CD4-positive, alpha-beta T cell treated with Interferon alpha-2 for 1 hour (primary cell): ENCODE results near the gene ITSN1.

Experiments
- DNase-seq, 2 donors: peaks; one replicate each; pipeline ENCODE4 v3.0.0-alpha.2; 2020 to 2022

The ITSN1 gene

DNA sequence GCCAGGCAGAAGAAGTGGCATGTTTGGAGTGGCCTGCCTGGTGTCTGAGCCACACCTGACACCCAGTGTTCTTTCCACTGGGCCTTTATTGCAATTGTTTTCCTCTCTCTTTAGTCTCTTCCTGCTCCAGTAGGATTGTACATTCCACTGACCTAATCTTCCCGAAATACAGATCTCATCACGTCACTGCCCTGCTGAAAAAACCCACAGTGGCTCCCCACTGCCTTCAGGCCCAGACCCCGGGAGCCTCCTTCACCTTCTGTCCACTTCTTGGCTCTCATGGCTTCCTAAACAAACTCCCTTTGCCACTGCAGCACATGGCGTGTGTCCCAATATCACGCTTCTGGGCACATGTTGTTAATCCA, 298.6 kb downstream of the ITSN1 start:
- no peak for DNase-seq

DNA sequence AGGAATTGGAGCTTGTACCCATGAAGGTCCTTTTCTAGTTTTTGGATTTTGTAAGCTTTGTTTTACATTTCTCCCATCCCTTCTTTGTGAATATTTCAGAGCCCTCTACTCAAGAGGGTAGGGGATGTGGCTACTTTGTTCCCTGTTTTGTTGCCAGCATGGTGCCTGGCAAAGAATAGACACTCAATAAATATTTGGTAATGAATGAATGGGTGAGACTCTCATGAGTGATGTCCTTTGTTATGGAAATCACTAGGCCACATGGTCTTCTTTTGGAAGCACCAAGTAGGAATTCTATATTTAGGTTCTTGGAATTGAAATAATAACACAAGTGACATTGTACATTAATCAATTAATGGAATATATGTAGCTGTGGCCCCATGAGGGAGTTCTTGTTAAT, 300.1 kb downstream of the ITSN1 start:
- no peak for DNase-seq

DNA sequence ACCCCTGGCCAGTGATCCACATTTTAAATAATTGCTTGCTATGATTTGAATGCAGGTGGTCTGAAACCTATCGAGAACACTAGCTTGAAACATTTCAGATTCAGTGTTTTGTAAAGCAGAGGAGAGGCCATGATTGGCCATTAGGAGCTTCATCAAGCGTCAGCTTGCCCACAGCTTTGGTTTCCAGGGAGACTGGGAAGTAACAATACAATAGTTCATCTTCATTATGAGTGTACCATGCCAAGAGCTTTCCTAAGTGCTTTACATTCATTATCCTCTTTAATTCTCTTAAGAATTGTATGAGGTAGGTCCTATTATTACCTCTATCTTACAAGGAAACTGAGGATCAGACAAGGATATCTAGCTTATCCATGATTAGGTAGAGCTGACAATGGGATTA, 301.0 kb downstream of the ITSN1 start:
- no peak for DNase-seq

DNA sequence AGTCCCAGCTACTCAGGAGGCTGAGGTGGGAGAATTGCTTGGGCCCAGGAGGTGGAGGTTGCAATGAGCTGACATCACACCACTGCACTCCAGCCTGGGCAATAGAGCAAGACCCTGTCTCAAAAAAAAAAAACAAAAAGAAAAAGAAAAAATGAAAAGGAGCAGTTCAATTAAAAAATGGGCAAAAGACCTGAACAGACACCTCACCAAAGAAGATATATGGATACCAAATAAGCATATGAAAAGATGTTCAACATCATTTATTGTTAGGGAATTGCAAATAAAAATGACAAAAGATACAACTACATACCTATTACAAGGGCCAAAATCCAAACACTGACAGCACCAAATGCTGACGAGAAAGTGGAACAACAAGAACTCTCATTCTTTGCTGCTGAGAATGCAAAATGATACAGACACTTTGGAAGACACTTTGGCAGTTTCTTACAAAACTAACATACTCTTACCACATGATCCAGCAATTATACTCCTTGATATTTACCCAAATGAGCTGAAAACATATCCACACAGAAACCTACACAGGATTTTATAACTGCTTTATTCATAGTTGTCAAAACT, 302.0 kb downstream of the ITSN1 start:
- no peak for DNase-seq

DNA sequence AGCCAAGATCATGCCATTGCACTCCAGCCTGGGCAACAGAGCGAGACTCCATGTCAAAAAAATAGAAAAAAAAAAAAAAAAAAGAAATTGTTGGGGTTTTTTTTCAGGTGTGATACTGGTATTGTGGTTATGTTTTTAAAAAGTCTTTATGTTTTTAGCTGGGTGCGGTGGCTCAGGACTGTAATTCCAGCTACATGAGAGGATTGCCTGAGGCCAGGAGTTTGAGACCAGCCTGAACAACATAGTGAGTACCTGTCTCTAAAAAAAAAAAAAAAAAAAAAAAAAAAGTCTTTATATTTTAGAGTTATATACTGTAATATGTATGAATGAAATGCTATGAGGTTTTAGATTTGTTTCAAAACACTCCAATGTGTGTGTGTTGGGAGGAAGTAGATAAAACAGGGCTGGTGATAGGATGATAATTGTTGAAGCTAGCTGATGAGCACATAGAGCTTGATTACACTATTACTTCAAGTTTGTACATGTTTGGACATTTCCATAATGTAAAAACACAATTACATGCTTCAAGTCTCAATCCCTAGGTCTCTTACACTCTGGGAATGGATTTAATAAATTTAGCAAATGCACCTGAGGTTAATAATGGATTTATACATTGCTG, 303.5 kb downstream of the ITSN1 start:
- peak in 1 of 2 donors; percentile 36 for DNase-seq

DNA sequence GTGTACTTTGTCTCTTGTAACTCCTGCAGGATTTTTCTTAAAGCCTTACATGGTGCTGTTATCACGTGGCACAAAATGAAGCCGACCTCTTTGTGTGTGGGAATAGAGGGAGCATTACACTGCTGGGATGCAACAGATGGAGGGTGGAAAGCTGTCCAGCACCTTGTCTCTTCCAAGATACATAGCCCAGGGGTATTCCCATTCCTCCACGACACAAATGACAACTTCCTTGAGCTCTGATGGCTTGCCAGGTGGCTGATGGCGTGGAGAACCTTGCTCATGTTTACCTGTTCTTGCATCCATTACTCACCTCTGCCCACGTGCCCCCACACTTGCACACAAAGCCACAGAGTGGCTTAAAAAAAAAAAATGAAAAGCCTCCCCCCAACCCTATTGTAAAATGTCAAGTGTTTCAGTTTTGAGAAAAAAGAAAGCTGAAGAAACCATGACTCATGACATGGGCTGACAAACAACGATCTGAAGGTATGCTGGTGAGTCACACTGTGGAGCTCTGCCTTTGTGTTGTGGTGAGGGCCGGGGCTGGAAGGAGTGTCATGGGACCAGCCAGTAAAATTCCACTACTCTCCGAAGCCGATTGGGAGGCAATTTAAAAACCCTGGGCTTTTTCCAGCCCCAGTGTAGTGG, 305.3 kb downstream of the ITSN1 start:
- peak; percentile 84 to 90 for DNase-seq

DNA sequence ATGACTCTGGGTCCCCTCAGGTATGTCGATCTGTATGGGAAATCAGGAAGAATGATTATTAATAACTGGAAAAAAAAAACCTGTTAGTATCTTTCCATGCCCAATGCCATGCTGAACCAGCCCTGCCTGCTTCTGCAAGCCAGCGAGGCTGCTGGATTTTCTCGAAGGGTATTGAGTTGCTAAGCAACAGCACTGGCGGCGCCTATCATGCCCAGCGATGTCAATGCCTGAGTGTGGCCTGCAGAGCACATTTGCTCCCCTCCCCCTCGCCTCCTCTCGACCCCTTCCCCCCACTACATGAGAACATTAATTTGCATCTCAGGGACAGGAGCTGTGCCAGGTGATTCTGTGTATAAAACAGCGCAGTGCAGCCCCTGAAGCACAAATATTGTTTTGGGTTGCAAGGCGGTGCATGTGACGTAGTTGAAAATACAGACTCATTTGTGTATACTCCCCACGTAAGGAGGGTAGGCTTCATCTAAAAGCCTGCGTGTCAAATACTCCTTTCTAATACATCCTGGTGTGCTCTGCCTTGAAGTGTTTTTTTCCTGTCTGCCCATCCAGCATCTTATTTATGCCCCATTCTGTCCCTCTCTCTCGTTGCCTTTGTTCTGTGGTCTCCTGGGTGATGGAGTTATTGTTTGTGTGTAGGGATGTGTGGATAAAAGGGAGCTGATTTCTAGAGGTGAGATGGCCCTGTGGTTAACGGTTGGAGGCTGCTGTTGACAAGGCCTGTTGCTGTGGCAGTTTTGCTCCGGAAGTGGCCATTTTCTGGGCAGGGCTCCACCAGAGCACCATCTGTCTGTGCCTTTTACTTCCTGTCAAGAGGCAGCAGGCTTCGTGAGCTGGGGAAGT, 306.0 kb downstream of the ITSN1 start:
- DNase-seq = peak; percentile 88 to 91

DNA sequence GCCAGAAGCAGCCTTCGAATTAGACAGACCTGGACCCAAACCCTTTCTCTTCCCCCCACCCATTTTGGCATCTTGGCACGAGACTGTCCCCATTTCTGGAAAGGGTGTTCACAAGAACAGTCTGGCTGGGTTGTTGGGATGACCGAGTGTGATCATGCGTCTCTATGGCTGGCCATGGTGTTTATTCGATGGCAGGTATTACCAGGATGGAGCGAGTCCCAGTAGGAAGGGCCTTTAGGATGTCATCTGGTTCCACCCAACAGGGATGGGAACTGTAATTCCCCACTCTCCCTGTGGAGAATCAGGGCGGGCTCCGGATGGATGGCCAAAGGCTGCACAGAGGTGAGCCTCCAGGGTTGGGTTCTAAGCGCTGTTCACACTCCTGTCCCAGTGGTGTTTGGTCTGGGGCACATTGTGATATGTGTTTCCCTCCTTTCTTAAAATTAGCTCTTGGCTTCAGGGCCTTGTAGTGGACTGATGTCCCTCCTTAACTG, 306.7 kb downstream of the ITSN1 start:
- DNase-seq = no peak
